ENCODE measurements around the gene OSBP2.

DNA sequence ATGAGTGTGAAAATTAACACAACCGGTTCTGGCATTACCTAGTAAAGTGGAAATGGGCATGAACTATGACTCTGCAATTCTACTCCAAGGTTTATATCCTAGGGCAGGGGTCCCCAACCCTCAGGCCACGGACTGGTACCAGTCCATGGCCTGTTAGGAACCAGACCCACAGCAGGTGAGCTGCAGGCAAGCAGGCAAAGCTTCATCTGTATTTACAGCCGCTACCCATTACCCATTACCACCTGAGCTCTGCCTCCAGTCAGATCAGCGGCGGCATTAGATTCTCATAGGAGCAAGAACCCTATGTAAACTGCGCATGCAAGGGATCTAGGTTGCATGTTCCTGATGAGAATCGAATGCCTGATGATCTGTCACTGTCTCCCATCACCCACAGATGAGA lies 224.1 kb downstream of the OSBP2 start:
- no peak for TF ChIP-seq ZNF501 (CRISPR knock-in tag; IDR thresholded peaks at IDR 0.05)
- TF ChIP-seq, protein P1, sequence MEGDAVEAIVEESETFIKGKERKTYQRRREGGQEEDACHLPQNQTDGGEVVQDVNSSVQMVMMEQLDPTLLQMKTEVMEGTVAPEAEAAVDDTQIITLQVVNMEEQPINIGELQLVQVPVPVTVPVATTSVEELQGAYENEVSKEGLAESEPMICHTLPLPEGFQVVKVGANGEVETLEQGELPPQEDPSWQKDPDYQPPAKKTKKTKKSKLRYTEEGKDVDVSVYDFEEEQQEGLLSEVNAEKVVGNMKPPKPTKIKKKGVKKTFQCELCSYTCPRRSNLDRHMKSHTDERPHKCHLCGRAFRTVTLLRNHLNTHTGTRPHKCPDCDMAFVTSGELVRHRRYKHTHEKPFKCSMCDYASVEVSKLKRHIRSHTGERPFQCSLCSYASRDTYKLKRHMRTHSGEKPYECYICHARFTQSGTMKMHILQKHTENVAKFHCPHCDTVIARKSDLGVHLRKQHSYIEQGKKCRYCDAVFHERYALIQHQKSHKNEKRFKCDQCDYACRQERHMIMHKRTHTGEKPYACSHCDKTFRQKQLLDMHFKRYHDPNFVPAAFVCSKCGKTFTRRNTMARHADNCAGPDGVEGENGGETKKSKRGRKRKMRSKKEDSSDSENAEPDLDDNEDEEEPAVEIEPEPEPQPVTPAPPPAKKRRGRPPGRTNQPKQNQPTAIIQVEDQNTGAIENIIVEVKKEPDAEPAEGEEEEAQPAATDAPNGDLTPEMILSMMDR (CRISPR knock-in tag; IDR thresholded peaks at IDR 0.05) = no peak
- TF ChIP-seq SMAD1 (CRISPR knock-in tag; IDR thresholded peaks at IDR 0.05; ENCODE audit: borderline replicate concordance, low read depth) = no peak
- TF ChIP-seq, protein P2, sequence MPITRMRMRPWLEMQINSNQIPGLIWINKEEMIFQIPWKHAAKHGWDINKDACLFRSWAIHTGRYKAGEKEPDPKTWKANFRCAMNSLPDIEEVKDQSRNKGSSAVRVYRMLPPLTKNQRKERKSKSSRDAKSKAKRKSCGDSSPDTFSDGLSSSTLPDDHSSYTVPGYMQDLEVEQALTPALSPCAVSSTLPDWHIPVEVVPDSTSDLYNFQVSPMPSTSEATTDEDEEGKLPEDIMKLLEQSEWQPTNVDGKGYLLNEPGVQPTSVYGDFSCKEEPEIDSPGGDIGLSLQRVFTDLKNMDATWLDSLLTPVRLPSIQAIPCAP (CRISPR knock-in tag; IDR thresholded peaks at IDR 0.05; ENCODE audit: low read depth) = no peak
- no peak for TF ChIP-seq ZNF3 (CRISPR knock-in tag; IDR thresholded peaks at IDR 0.05)
- TF ChIP-seq TCF7L2 (IDR thresholded peaks at IDR 0.05; ENCODE audit: low read depth, low read length) = no peak
- no peak for TF ChIP-seq AKAP8 (CRISPR knock-in tag; IDR thresholded peaks at IDR 0.05)
- TF ChIP-seq, protein P3, sequence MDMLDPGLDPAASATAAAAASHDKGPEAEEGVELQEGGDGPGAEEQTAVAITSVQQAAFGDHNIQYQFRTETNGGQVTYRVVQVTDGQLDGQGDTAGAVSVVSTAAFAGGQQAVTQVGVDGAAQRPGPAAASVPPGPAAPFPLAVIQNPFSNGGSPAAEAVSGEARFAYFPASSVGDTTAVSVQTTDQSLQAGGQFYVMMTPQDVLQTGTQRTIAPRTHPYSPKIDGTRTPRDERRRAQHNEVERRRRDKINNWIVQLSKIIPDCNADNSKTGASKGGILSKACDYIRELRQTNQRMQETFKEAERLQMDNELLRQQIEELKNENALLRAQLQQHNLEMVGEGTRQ (IDR thresholded peaks at IDR 0.05; ENCODE audit: low read depth, low read length) = no peak
- TF ChIP-seq, protein P3 (CRISPR knock-in tag; IDR thresholded peaks at IDR 0.05; ENCODE audit: borderline replicate concordance) = no peak
- TF ChIP-seq MAFG (CRISPR knock-in tag; IDR thresholded peaks at IDR 0.05) = no peak
